ENCODE data around the gene ZMYND19.

Gene ZMYND19

GRCh38 chr9:137552022-137552768 lies 38.1 kb downstream of the ZMYND19 start:
- peak overlapping the region; percentile 66 for H3K4me3 ChIP-seq (ENCODE audit: low read depth, low read length)
- no peak for TF ChIP-seq CTCF (IDR thresholded peaks at IDR 0.05; ENCODE audit: borderline replicate concordance, insufficient read depth, low read depth, low read length)

GRCh38 chr9:137551264-137552021 lies 38.9 kb downstream of the ZMYND19 start, which contains the start of gene MRPL41:
MRPL41 (plus strand) TSS chr9:137551879; CDS start chr9:137552082, 203 bp downstream.
- peak within 1 kb of the TSS; percentile 69 for H3K4me3 ChIP-seq (ENCODE audit: low read depth, low read length)
- peak; percentile 57 for TF ChIP-seq CTCF (IDR thresholded peaks at IDR 0.05; ENCODE audit: borderline replicate concordance, insufficient read depth, low read depth, low read length)

- peak overlapping the region; percentile 69 for H3K4me3 ChIP-seq (ENCODE audit: low read depth, low read length)
Measured at GRCh38 chr9:137550958-137551263, 39.4 kb downstream of the ZMYND19 start.

- no peak for TF ChIP-seq CTCF (IDR thresholded peaks at IDR 0.05; ENCODE audit: borderline replicate concordance, insufficient read depth, low read depth, low read length)
- peak within 1 kb of the TSS; percentile 69 for H3K4me3 ChIP-seq (ENCODE audit: low read depth, low read length)
Measured at GRCh38 chr9:137550231-137550621, 40.1 kb downstream of the ZMYND19 start, which contains the start of gene PNPLA7. PNPLA7 (minus strand) TSS chr9:137550402; CDS start chr9:137550197, 205 bp downstream.

DNA sequence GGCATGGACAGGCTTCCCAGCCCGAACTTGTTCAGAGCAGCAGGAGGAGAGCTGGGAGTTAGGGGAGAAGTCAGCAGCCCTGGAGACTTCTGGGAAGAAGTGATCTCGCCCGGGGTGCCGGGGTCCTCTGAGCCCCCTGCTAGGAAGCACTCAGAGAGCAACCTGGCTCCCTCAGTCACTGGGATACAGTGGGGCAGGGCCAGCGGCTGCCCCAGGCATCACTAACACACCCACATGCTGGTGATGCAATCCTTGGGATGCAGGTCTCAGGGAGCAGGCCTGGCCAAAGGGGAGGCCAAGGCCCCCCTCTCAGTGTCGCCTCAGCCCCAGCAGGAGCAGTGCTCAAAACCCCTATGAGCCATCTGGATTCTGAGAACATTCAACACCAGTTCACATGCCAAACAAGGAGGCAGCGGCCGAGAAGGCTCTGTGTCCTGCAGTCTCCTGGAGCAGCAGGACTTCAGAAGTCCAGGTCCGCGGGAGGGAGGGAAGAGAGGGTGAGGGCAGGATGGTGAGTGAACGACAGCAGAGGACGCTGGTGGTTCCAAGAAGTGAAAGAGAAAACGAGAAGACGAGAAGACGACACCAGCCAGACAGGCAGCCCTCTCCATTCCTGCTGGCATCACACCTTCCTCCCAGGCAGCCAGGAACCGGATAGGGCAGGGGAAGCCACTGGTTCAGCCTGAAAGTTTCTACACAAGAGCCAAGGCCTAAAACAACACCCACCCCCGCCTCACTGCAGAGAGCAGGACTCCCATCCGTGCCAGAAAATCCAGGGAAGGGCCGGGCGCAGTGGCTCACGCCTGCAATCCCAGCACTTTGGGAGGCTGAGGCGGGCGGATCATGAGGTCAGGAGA lies 42.4 kb downstream of the ZMYND19 start:
- TF ChIP-seq CTCF (IDR thresholded peaks at IDR 0.05; ENCODE audit: borderline replicate concordance, insufficient read depth, low read depth, low read length): no peak

GRCh38 chr9:137545123-137545522 lies 45.2 kb downstream of the ZMYND19 start:
- no peak for TF ChIP-seq CTCF (IDR thresholded peaks at IDR 0.05; ENCODE audit: borderline replicate concordance, insufficient read depth, low read depth, low read length)
- no peak overlapping the region for H3K4me3 ChIP-seq (ENCODE audit: low read depth, low read length)

More for the DNA sequence above, 42.4 kb downstream of the ZMYND19 start:
- no peak overlapping the region for H3K4me3 ChIP-seq (ENCODE audit: low read depth, low read length)

- TF ChIP-seq CTCF (IDR thresholded peaks at IDR 0.05; ENCODE audit: borderline replicate concordance, insufficient read depth, low read depth, low read length): no peak
- H3K4me3 ChIP-seq (ENCODE audit: low read depth, low read length): no peak overlapping the region
Measured at GRCh38 chr9:137544176-137544760, 46.0 kb downstream of the ZMYND19 start.

All from GM12875 (cell line).